ENCODE measurements around the gene THSD4. TPM values are rescaled to one million over a fixed set of nuclear protein-coding genes. Genes with fewer than 3 reads are reported as not detected.
"Not testable (repeated sequence)": the region's sequence is repeated elsewhere in the genome, so short reads cannot be mapped to it uniquely, and the experiment has no call there.

THSD4 gene
- total and polyA plus RNA-seq, 2 donors, result 23.9 to 75.1 TPM

GRCh38 chr15:71362987-71363968, 248.0 kb downstream of the THSD4 start:
- DNase-seq (ENCODE audit: extremely low spot score), result no peak
- Histone ChIP-seq H3K4me3 (ENCODE audit: low read depth, low read length) (no peak overlapping the region), H3K27ac (ENCODE audit: low read depth) (no peak overlapping the region), H3K4me1 (ENCODE audit: insufficient read depth) (no peaks in the 10 kb centered on the region), H3K36me3 (ENCODE audit: insufficient read depth) (no peaks in the 10 kb centered on the region)
- 91% methylated on average over 11 of the region's 11 CpGs for WGBS

DNA sequence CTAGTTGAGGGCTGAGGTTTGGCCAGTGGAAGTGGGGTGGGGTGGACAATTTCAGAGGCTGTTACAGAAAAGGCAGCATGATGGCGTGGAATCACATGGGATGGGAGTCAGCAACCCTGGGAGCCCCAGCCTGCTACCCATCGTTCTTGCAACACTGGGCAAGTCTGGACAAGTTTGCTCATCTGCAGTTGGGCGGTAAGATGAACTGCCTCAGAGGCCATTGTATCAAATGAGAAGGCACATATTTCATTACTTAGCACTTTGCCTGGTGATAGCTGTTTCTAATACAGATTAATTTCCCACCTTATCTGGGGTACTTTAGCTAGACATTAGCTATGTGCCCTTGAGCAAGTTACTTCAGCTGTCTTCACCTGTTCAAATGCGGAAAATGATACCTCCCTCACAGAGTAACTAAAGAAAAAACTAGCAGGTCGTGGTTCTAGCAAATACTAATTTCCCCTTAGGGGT, 248.9 kb downstream of the THSD4 start:
- 87% methylated on average over 5 of the region's 5 CpGs for WGBS
- DNase-seq (ENCODE audit: extremely low spot score), result no peak
- no peak overlapping the region for H3K4me3 ChIP-seq (ENCODE audit: low read depth, low read length)
- no peaks in the 10 kb centered on the region for H3K4me1 ChIP-seq (ENCODE audit: insufficient read depth)
- no peak overlapping the region for H3K27ac ChIP-seq (ENCODE audit: low read depth)
- H3K36me3 ChIP-seq (ENCODE audit: insufficient read depth), result no peaks in the 10 kb centered on the region

- no peak for DNase-seq (ENCODE audit: extremely low spot score)
- no peaks in the 10 kb centered on the region for H3K4me1 ChIP-seq (ENCODE audit: insufficient read depth)
- H3K27ac ChIP-seq (ENCODE audit: low read depth), result no peak overlapping the region
- H3K4me3 ChIP-seq (ENCODE audit: low read depth, low read length), result no peak overlapping the region
- WGBS, result 96% methylated on average over 4 of the region's 4 CpGs
- H3K36me3 ChIP-seq (ENCODE audit: insufficient read depth), result no peaks in the 10 kb centered on the region
These were observed 251.3 kb downstream of the THSD4 start for GRCh38 chr15:71366522-71366921.

- Histone ChIP-seq H3K36me3 (ENCODE audit: insufficient read depth) (no peaks in the 10 kb centered on the region), H3K4me1 (ENCODE audit: insufficient read depth) (no peaks in the 10 kb centered on the region), H3K4me3 (ENCODE audit: low read depth, low read length) (no peak overlapping the region), H3K27ac (ENCODE audit: low read depth) (no peak overlapping the region)
- DNase-seq (ENCODE audit: extremely low spot score), result no peak
- WGBS, result 54% methylated on average over 3 of the region's 3 CpGs
These were observed 251.7 kb downstream of the THSD4 start for GRCh38 chr15:71366926-71367325.

- not testable (repeated sequence) for H3K36me3 ChIP-seq (ENCODE audit: insufficient read depth); H3K27ac ChIP-seq (ENCODE audit: low read depth); H3K4me1 ChIP-seq (ENCODE audit: insufficient read depth); DNase-seq (ENCODE audit: extremely low spot score); H3K4me3 ChIP-seq (ENCODE audit: low read depth, low read length)
- no CpG with 5 or more reads among the region's 1 CpG for WGBS
These were observed 252.5 kb downstream of the THSD4 start for GRCh38 chr15:71367737-71368136.

- H3K4me1 ChIP-seq (ENCODE audit: insufficient read depth); DNase-seq (ENCODE audit: extremely low spot score); H3K27ac ChIP-seq (ENCODE audit: low read depth); H3K4me3 ChIP-seq (ENCODE audit: low read depth, low read length); H3K36me3 ChIP-seq (ENCODE audit: insufficient read depth): not testable (repeated sequence)
- WGBS, result 34% methylated on average over 7 of the region's 7 CpGs
These were observed 257.5 kb downstream of the THSD4 start for GRCh38 chr15:71372769-71373168.

DNA sequence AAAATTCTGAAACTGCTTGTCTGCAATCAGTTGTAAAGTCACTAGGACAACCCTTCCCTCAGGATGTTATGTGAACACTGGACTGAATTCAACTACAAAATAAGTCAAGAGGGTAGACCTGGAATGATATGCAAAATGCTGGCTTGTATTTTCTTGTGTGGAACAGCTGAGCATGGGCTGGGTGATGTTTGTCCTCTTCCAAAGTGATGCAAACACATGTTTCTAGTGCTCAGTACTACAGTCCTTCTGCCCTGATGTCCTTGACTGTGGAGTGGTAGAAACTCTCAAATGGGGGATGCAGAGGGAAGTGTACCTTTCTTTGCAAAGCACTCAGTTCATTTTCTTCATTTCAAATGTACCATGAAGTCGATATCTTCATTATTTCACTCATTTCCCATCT, 258.6 kb downstream of the THSD4 start:
- WGBS, result 73% methylated on average over 1 of the region's 1 CpG
- Histone ChIP-seq H3K27ac (ENCODE audit: low read depth) (no peak overlapping the region), H3K4me1 (ENCODE audit: insufficient read depth) (no peaks in the 10 kb centered on the region), H3K36me3 (ENCODE audit: insufficient read depth) (no peaks in the 10 kb centered on the region), H3K4me3 (ENCODE audit: low read depth, low read length) (no peak overlapping the region)
- DNase-seq (ENCODE audit: extremely low spot score), result no peak

DNA sequence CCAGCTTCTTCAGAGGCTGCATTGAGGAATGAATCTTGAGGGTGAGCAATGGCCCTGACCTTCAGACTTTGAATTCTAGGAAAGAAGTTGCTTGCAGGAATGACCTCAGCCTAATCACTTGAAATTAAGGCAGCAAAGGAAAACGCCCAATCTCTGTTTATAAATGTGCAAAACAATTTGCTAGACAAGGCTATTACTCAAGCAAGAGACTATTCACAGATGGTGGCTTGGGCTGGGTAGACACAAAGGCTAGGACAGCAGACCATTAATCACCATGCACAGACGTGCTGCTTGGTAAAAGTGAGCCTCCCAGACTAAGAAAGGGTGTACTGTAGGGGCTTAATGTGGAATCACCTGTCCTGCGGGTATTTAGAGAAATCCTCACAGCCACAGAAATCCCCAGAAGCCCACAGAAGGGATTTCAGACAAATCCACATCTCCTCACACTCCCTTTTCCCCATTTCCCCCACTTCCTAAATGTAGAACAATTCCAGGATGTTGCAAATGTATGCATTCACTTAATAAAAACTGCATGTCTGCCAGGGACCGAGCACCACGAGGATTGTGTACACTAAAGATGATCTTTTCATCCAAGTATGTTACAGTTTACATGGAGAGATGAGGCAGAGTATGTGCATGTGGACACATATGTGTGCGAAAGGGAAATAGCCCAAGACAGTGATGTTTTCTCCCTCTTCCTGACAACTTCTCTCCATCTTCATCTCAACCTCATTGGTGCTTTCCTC, 259.5 kb downstream of the THSD4 start:
- Histone ChIP-seq H3K4me3 (ENCODE audit: low read depth, low read length) (no peak overlapping the region), H3K36me3 (ENCODE audit: insufficient read depth) (no peaks in the 10 kb centered on the region), H3K4me1 (ENCODE audit: insufficient read depth) (no peaks in the 10 kb centered on the region), H3K27ac (ENCODE audit: low read depth) (peak overlapping the region; percentile 33)
- DNase-seq (ENCODE audit: extremely low spot score), result no peak
- 35% methylated on average over 6 of the region's 6 CpGs for WGBS

- no peak for DNase-seq (ENCODE audit: extremely low spot score)
- H3K27ac ChIP-seq (ENCODE audit: low read depth), result no peak overlapping the region
- 97% methylated on average over 3 of the region's 3 CpGs for WGBS
- no peaks in the 10 kb centered on the region for H3K4me1 ChIP-seq (ENCODE audit: insufficient read depth)
- no peaks in the 10 kb centered on the region for H3K36me3 ChIP-seq (ENCODE audit: insufficient read depth)
- H3K4me3 ChIP-seq (ENCODE audit: low read depth, low read length), result no peak overlapping the region
These were observed 260.7 kb downstream of the THSD4 start for GRCh38 chr15:71375934-71376333.

DNA sequence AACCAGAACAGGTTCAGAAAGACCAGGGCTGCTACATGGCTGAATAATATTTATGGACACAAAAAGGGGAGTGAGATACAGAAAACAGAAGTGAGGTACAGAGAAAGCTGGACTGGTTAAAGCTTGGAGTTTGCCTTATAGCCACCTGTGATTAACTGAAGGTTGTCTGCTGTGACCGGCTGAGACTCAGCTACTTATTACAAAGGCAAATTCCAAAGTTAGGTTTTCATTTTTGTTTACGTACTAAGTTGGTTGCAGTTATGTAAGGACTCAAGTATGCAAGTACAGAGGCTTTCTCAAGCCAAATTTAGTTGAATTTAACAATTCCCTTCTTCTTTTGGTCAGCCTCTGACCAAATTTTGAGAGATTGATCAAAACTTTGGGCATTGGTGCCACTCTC, 264.6 kb downstream of the THSD4 start:
- 51% methylated on average over 2 of the region's 2 CpGs for WGBS
- Histone ChIP-seq H3K4me1 (ENCODE audit: insufficient read depth) (no peaks in the 10 kb centered on the region), H3K36me3 (ENCODE audit: insufficient read depth) (no peaks in the 10 kb centered on the region), H3K4me3 (ENCODE audit: low read depth, low read length) (no peak overlapping the region), H3K27ac (ENCODE audit: low read depth) (no peak overlapping the region)
- DNase-seq (ENCODE audit: extremely low spot score), result no peak

DNA sequence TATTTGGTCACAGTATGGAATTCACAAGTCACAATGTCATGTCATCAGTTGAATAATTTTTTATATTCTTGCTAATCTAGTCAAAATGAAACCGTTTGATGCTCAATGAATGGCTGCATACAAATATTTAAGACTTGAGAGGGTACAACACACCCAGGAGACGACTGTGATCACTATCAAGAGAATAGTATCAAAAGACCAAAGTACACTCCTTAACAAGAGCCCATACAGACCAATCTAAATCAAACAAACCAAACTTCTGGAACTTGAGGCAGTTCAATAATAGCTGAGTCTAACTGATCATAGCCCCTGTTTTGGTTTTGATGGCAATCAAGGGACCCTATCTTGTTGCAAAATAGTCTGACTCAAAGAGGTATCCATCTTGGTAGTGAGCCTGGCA, 265.1 kb downstream of the THSD4 start:
- Histone ChIP-seq H3K4me3 (ENCODE audit: low read depth, low read length) (no peak overlapping the region), H3K4me1 (ENCODE audit: insufficient read depth) (no peaks in the 10 kb centered on the region), H3K27ac (ENCODE audit: low read depth) (no peak overlapping the region), H3K36me3 (ENCODE audit: insufficient read depth) (no peaks in the 10 kb centered on the region)
- 84% methylated on average over 2 of the region's 2 CpGs for WGBS
- no peak for DNase-seq (ENCODE audit: extremely low spot score)

DNA sequence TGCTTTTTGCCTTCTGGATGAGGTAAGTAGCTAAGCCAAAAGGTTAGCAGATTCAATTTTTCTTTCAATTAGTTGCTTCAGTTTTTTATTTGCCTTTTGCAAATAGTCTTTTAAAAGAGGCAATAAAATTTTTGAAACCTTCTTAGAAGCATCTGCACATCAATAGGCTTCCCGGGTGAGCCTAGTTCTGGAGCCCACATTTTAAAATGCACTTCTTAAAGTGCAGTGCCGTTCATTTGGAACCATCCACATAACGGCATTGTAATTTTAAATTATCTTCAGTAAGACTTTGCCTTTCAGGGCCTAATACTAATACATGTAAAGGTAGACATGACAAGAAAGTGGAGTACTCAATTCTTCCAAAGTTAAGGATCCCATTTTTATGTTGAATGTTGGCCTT, 269.2 kb downstream of the THSD4 start:
- Histone ChIP-seq H3K4me3 (ENCODE audit: low read depth, low read length) (no peak overlapping the region), H3K27ac (ENCODE audit: low read depth) (no peak overlapping the region), H3K36me3 (ENCODE audit: insufficient read depth) (no peaks in the 10 kb centered on the region), H3K4me1 (ENCODE audit: insufficient read depth) (no peaks in the 10 kb centered on the region)
- DNase-seq (ENCODE audit: extremely low spot score), result no peak
- 68% methylated on average over 3 of the region's 3 CpGs for WGBS

- no peak for DNase-seq (ENCODE audit: extremely low spot score)
- Histone ChIP-seq H3K27ac (ENCODE audit: low read depth) (no peak overlapping the region), H3K36me3 (ENCODE audit: insufficient read depth) (no peaks in the 10 kb centered on the region), H3K4me1 (ENCODE audit: insufficient read depth) (no peaks in the 10 kb centered on the region), H3K4me3 (ENCODE audit: low read depth, low read length) (no peak overlapping the region)
- WGBS, result 17% methylated on average over 4 of the region's 4 CpGs
These were observed 269.8 kb downstream of the THSD4 start for GRCh38 chr15:71385026-71385425.

- no peak overlapping the region for H3K27ac ChIP-seq (ENCODE audit: low read depth)
- no peaks in the 10 kb centered on the region for H3K4me1 ChIP-seq (ENCODE audit: insufficient read depth)
- 21% methylated on average over 4 of the region's 5 CpGs for WGBS
- H3K36me3 ChIP-seq (ENCODE audit: insufficient read depth), result no peaks in the 10 kb centered on the region
- DNase-seq (ENCODE audit: extremely low spot score), result no peak
- no peak overlapping the region for H3K4me3 ChIP-seq (ENCODE audit: low read depth, low read length)
These were observed 270.2 kb downstream of the THSD4 start for GRCh38 chr15:71385457-71385856.
